Neural cell (in vitro differentiated cells): Measurements from ENCODE around the gene PRKRIP1. TPM values are rescaled to one million over a fixed set of nuclear protein-coding genes. Genes with fewer than 3 reads are reported as not detected.

Experiments used
- H2AFZ ChIP-seq: fragments of 200-600, 300-800 bp; sonication (generic), shearing (Covaris generic); 2 replicates; pipeline ENCODE4 v1.6.0; 2014; ENCODE audit warnings: low read depth, mild to moderate bottlenecking, antibody characterized with exemption, low read length, moderate library complexity
- H3F3A ChIP-seq: fragments of 200-600 bp; shearing (Covaris generic); 2 replicates; pipeline ENCODE4 v1.6.1; 2016; ENCODE audit warnings: mild to moderate bottlenecking, moderate library complexity, mixed read lengths, antibody characterized with exemption, low read length; ENCODE audit not compliant: insufficient read depth, poor library complexity, severe bottlenecking
- H3K27ac ChIP-seq: fragments of 200-600, 300-800 bp; sonication (generic), shearing (Covaris generic); 2 replicates; pipeline ENCODE4 v1.5.1; 2014; ENCODE audit warnings: mild to moderate bottlenecking, low read length, moderate library complexity
- H3K27me3 ChIP-seq: fragments of 300-800, 200-600 bp; sonication (generic), shearing (Covaris generic); 2 replicates; pipeline ENCODE4 v1.6.0; 2014; ENCODE audit warnings: mild to moderate bottlenecking, low read depth, low read length, moderate library complexity; ENCODE audit not compliant: insufficient read depth
- H3K36me3 ChIP-seq: fragments of 300-800, 200-600 bp; sonication (generic), shearing (Covaris generic); 2 replicates; pipeline ENCODE4 v1.5.1; 2014; ENCODE audit warnings: mild to moderate bottlenecking, antibody characterized with exemption, low read length, moderate library complexity; ENCODE audit not compliant: insufficient read depth
- H3K4me2 ChIP-seq: fragments of 300-800, 200-600 bp; sonication (generic), shearing (Covaris generic); 2 replicates; pipeline ENCODE4 v1.6.0; 2014; ENCODE audit warnings: mild to moderate bottlenecking, low read length
- H3K4me3 ChIP-seq: fragments of 300-800, 200-600 bp; sonication (generic), shearing (Covaris generic); 2 replicates; pipeline ENCODE4 v1.5.1; 2014; ENCODE audit warnings: mild to moderate bottlenecking, low read length, moderate library complexity
- H3K79me2 ChIP-seq: fragments of 200-600 bp; shearing (Covaris generic); replicated peaks from 2 replicates; pipeline ENCODE4 v1.6.0; 2014; ENCODE audit warnings: mild to moderate bottlenecking, low read length, moderate library complexity; ENCODE audit not compliant: insufficient read depth
- H3K9ac ChIP-seq: fragments of 300-800, 200-600 bp; sonication (generic), shearing (Covaris generic); 2 replicates; pipeline ENCODE4 v1.6.1; 2016; ENCODE audit warnings: mild to moderate bottlenecking, low read length, mixed read lengths
- H3K9me2 ChIP-seq: fragments of 200-600 bp; shearing (Covaris generic); 2 replicates; pipeline ENCODE4 v1.6.1; 2016; ENCODE audit warnings: mild to moderate bottlenecking, low read length, mixed read lengths; ENCODE audit not compliant: insufficient read depth
- H3K9me3 ChIP-seq: fragments of 200-600, 300-800 bp; sonication (generic), shearing (Covaris generic); 2 replicates; pipeline ENCODE4 v1.6.1; 2016; ENCODE audit warnings: mild to moderate bottlenecking, mixed run types, low read length, moderate library complexity, mixed read lengths
- H4K20me1 ChIP-seq: fragments of 200-600 bp; shearing (Covaris generic); 2 replicates; pipeline ENCODE4 v1.6.1; 2016; ENCODE audit warnings: mild to moderate bottlenecking, mixed run types; ENCODE audit not compliant: insufficient read depth
- CTCF ChIP-seq: fragments of 450-650 bp; IDR thresholded peaks from 2 replicates; pipeline ENCODE4 v1.5.1; 2014; ENCODE audit warnings: antibody characterized with exemption, mild to moderate bottlenecking, moderate library complexity; ENCODE audit not compliant: poor library complexity, severe bottlenecking
- EP300 ChIP-seq: fragments of 450-650 bp; conservative IDR thresholded peaks from 2 replicates; pipeline ENCODE4 v1.6.1; 2014; ENCODE audit warnings: antibody characterized with exemption, mild to moderate bottlenecking, moderate library complexity; ENCODE audit not compliant: poor library complexity, severe bottlenecking
- EZH2 ChIP-seq: fragments of 200-600, 300-800 bp; shearing (Covaris generic), sonication (generic); IDR thresholded peaks from 2 replicates; pipeline ENCODE4 v1.6.1; 2014; ENCODE audit warnings: antibody characterized with exemption, low read length, borderline replicate concordance, mild to moderate bottlenecking; ENCODE audit not compliant: insufficient read depth, poor library complexity, severe bottlenecking
- MXI1 ChIP-seq: fragments of 450-650 bp; conservative IDR thresholded peaks from 2 replicates; pipeline ENCODE4 v1.6.1; 2014; ENCODE audit warnings: antibody characterized with exemption, mild to moderate bottlenecking; ENCODE audit not compliant: poor library complexity, severe bottlenecking
- POLR2AphosphoS5 ChIP-seq: IDR thresholded peaks from 2 replicates; pipeline ENCODE4 v1.6.1; 2012
- RAD21 ChIP-seq: fragments of 450-650 bp; conservative IDR thresholded peaks from 2 replicates; pipeline ENCODE4 v1.6.1; 2014; ENCODE audit warnings: antibody characterized with exemption, mild to moderate bottlenecking, moderate library complexity
- SMC3 ChIP-seq: fragments of 450-650 bp; conservative IDR thresholded peaks from 2 replicates; pipeline ENCODE4 v1.6.1; 2014; ENCODE audit warnings: antibody characterized with exemption, mild to moderate bottlenecking, moderate library complexity; ENCODE audit not compliant: poor library complexity
- TAF1 ChIP-seq: IDR thresholded peaks from 2 replicates; pipeline ENCODE4 v1.6.1; 2012; ENCODE audit warnings: low read depth
- polyA plus RNA-seq: library from polyadenylated mRNA; depleted of rRNA; stranded (reverse); fragments of >200 nt; gene quantifications from 2 replicates; pipeline ENCODE4 v1.2.3, GENCODE V29; 2014
- TF ChIP-seq, protein P1 (sequence below): IDR thresholded peaks from 2 replicates; pipeline ENCODE4 v1.6.1; 2012; ENCODE audit warnings: borderline replicate concordance

PRKRIP1 gene
- polyA plus RNA-seq, 1 donor from 2014 or later = 113 TPM

DNA sequence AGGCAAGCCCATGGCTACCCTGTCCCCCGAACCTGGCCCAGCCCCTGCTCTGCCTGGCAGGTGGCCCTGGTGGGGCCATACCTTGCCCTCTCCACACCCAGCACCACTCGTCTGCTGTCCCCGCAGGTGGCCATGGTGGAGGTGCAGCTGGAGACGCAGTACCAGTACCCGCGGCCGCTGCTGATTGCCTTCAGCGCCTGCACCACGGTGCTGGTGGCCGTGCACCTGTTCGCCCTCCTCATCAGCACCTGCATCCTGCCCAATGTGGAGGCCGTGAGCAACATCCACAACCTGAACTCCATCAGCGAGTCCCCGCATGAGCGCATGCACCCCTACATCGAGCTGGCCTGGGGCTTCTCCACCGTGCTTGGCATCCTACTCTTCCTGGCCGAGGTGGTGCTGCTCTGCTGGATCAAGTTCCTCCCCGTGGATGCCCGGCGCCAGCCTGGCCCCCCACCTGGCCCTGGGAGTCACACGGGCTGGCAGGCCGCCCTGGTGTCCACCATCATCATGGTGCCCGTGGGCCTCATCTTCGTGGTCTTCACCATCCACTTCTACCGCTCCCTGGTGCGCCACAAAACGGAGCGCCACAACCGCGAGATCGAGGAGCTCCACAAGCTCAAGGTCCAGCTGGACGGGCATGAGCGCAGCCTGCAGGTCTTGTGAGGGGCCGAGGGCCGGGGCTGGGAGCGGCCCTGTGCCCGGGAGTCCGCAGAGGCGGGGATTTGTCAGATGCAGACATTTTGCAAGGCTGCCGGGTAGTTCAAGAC, 50.4 kb downstream of the PRKRIP1 start:
- Histone ChIP-seq H3K27me3 (no peaks in the 10 kb centered on the region), H3K36me3 (no peaks in the 10 kb centered on the region)

DNA sequence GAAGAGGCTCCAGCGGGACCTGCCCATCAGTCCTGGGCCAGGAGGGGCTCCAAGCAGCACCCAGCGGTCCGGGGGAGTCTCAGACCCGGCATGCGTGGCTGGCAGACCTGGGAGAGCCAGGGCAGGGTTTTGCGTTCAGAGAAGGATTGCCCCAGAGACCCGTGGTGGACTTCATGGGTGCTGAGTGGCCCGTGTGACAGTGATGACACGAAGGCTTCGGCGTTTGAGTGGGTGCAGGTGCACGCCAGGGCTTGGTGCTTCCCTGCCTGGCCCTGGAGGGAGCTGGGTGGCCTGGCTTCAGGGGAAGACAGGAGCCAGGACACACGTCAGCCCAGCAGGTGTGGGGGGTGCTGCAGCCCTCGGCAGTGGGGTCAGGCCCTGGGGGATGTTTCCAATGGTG, 51.1 kb downstream of the PRKRIP1 start:
- Histone ChIP-seq H3F3A (no peaks in the 10 kb centered on the region), H3K9ac (no peak overlapping the region), H3K9me2 (no peaks in the 10 kb centered on the region), H3K36me3 (no peaks in the 10 kb centered on the region), H4K20me1 (no peaks in the 10 kb centered on the region), H3K27ac (no peak overlapping the region), H3K4me3 (no peak overlapping the region), H3K4me2 (no peak overlapping the region), H2AFZ (no peak overlapping the region), H3K9me3 (no peaks in the 10 kb centered on the region), H3K27me3 (no peaks in the 10 kb centered on the region), H3K79me2 (no peaks in the 10 kb centered on the region)
- TF ChIP-seq SMC3 (no peak), EZH2 (no peak), MXI1 (no peak), TAF1 (no peak), POLR2AphosphoS5 (no peak), RAD21 (no peak), CTCF (no peak), EP300 (no peak)
- TF ChIP-seq, protein P1, sequence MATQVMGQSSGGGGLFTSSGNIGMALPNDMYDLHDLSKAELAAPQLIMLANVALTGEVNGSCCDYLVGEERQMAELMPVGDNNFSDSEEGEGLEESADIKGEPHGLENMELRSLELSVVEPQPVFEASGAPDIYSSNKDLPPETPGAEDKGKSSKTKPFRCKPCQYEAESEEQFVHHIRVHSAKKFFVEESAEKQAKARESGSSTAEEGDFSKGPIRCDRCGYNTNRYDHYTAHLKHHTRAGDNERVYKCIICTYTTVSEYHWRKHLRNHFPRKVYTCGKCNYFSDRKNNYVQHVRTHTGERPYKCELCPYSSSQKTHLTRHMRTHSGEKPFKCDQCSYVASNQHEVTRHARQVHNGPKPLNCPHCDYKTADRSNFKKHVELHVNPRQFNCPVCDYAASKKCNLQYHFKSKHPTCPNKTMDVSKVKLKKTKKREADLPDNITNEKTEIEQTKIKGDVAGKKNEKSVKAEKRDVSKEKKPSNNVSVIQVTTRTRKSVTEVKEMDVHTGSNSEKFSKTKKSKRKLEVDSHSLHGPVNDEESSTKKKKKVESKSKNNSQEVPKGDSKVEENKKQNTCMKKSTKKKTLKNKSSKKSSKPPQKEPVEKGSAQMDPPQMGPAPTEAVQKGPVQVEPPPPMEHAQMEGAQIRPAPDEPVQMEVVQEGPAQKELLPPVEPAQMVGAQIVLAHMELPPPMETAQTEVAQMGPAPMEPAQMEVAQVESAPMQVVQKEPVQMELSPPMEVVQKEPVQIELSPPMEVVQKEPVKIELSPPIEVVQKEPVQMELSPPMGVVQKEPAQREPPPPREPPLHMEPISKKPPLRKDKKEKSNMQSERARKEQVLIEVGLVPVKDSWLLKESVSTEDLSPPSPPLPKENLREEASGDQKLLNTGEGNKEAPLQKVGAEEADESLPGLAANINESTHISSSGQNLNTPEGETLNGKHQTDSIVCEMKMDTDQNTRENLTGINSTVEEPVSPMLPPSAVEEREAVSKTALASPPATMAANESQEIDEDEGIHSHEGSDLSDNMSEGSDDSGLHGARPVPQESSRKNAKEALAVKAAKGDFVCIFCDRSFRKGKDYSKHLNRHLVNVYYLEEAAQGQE = no peak

More for the DNA sequence above, 50.4 kb downstream of the PRKRIP1 start:
- Histone ChIP-seq H3K9me3 (no peaks in the 10 kb centered on the region), H4K20me1 (no peaks in the 10 kb centered on the region), H3K9ac (no peak overlapping the region), H3F3A (no peaks in the 10 kb centered on the region), H3K27ac (no peak overlapping the region), H3K4me3 (no peak overlapping the region), H3K79me2 (no peaks in the 10 kb centered on the region), H3K4me2 (no peak overlapping the region), H2AFZ (no peak overlapping the region), H3K9me2 (no peaks in the 10 kb centered on the region)
- TF ChIP-seq, protein P1 = no peak
- TF ChIP-seq EZH2 = no peak
